DOHH2 (cell line): ENCODE results near the gene UBR2.

Source experiments
- H3F3A ChIP-seq: fragments of 200-600 bp; sonication (generic), shearing (Covaris generic); 2 replicates; pipeline ENCODE4 v1.6.0; 2016; ENCODE audit warnings: antibody characterized with exemption, mild to moderate bottlenecking; ENCODE audit not compliant: control insufficient read depth, insufficient read depth
- H3K27ac ChIP-seq: fragments of 200-600 bp; sonication (generic); 2 replicates; pipeline ENCODE4 v1.5.1; 2014; ENCODE audit warnings: low read depth, mild to moderate bottlenecking, low read length, moderate library complexity
- H3K27me3 ChIP-seq: fragments of 200-600 bp; sonication (generic); 2 replicates; pipeline ENCODE4 v1.6.1; 2014; ENCODE audit warnings: mild to moderate bottlenecking, low read length, mixed read lengths; ENCODE audit not compliant: control insufficient read depth
- H3K36me3 ChIP-seq: fragments of 200-600 bp; sonication (generic); 2 replicates; pipeline ENCODE4 v1.6.1; 2014; ENCODE audit warnings: mild to moderate bottlenecking, low read length, moderate library complexity, mixed read lengths; ENCODE audit not compliant: control insufficient read depth
- H3K4me1 ChIP-seq: fragments of 200-600 bp; sonication (generic); 2 replicates; pipeline ENCODE4 v1.6.1; 2014; ENCODE audit warnings: mild to moderate bottlenecking, low read length, mixed read lengths; ENCODE audit not compliant: control insufficient read depth
- H3K4me2 ChIP-seq: fragments of 200-600 bp; sonication (generic); 2 replicates; pipeline ENCODE4 v1.6.0; 2014; ENCODE audit warnings: mild to moderate bottlenecking, low read length, moderate library complexity
- H3K4me3 ChIP-seq: fragments of 200-600 bp; sonication (generic); 2 replicates; pipeline ENCODE4 v1.5.1; 2014; ENCODE audit warnings: mild to moderate bottlenecking, low read length, mixed read lengths
- H3K79me2 ChIP-seq: fragments of 200-600 bp; sonication (generic); 2 replicates; pipeline ENCODE4 v1.6.1; 2014; ENCODE audit warnings: mild to moderate bottlenecking, low read length, mixed read lengths; ENCODE audit not compliant: control insufficient read depth
- H3K9me2 ChIP-seq: fragments of 200-600 bp; sonication (generic); replicated peaks from 2 replicates; pipeline ENCODE4 v1.6.1; 2014; ENCODE audit warnings: mild to moderate bottlenecking, low read length, mixed read lengths; ENCODE audit not compliant: control insufficient read depth
- H3K9me3 ChIP-seq: fragments of 200-600 bp; sonication (generic); 2 replicates; pipeline ENCODE4 v1.6.1; 2014; ENCODE audit warnings: antibody characterized with exemption, low read length, mixed read lengths; ENCODE audit not compliant: control insufficient read depth, insufficient read depth
- H4K20me1 ChIP-seq: fragments of 200-600 bp; sonication (generic); 2 replicates; pipeline ENCODE4 v1.6.0; 2014; ENCODE audit warnings: low read depth, mild to moderate bottlenecking, antibody characterized with exemption, low read length, moderate library complexity; ENCODE audit not compliant: control insufficient read depth, insufficient read depth
- EZH2phosphoT487 ChIP-seq: fragments of 200-600 bp; sonication (generic); IDR thresholded peaks from 2 replicates; pipeline ENCODE4 v1.6.1; 2017; ENCODE audit warnings: borderline replicate concordance, mild to moderate bottlenecking, antibody characterized with exemption, low read length, moderate library complexity, mixed read lengths
- TF ChIP-seq, protein P1 (sequence below): fragments of 200-600 bp; sonication (generic); IDR thresholded peaks from one replicate; pipeline ENCODE4 v1.5.1; 2014; ENCODE audit warnings: antibody characterized with exemption, mild to moderate bottlenecking, low read depth, low read length; ENCODE audit not compliant: poor library complexity, severe bottlenecking

The UBR2 gene

DNA sequence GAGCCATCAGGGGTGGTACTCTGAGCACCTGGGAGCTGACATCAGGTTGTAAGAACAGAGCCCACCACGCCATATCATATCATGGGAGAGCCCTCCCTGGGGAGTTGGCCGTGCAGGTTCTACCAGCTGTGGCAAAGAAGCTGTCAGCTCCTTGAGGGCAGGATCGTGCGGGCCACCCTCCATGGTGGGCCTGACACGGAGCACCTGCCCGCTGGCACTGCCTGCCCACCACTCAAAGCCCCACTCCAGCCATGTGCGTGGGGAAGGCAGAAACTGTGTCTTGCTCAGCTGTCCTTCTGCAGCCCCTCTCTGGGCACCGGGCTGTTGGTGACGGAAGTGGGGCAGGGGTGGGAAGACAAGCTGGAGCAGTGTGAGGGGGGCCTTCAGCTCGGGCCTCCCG is 144.3 kb downstream of the UBR2 start:
- Histone ChIP-seq H3K79me2 (no peaks in the 10 kb centered on the region), H3F3A (no peaks in the 10 kb centered on the region), H3K36me3 (no peaks in the 10 kb centered on the region), H3K4me3 (no peak overlapping the region), H3K4me1 (no peaks in the 10 kb centered on the region), H3K9me3 (0 out of 2 replicates have a peak, but pooled peaks cover 5% of the 10 kb centered on the region), H3K27me3 (no peaks in the 10 kb centered on the region), H3K27ac (no peak overlapping the region), H3K4me2 (no peak overlapping the region), H3K9me2 (no peaks in the 10 kb centered on the region), H4K20me1 (no peaks in the 10 kb centered on the region)
- no peak for TF ChIP-seq EZH2phosphoT487
- TF ChIP-seq, protein P1, sequence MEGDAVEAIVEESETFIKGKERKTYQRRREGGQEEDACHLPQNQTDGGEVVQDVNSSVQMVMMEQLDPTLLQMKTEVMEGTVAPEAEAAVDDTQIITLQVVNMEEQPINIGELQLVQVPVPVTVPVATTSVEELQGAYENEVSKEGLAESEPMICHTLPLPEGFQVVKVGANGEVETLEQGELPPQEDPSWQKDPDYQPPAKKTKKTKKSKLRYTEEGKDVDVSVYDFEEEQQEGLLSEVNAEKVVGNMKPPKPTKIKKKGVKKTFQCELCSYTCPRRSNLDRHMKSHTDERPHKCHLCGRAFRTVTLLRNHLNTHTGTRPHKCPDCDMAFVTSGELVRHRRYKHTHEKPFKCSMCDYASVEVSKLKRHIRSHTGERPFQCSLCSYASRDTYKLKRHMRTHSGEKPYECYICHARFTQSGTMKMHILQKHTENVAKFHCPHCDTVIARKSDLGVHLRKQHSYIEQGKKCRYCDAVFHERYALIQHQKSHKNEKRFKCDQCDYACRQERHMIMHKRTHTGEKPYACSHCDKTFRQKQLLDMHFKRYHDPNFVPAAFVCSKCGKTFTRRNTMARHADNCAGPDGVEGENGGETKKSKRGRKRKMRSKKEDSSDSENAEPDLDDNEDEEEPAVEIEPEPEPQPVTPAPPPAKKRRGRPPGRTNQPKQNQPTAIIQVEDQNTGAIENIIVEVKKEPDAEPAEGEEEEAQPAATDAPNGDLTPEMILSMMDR, result no peak

DNA sequence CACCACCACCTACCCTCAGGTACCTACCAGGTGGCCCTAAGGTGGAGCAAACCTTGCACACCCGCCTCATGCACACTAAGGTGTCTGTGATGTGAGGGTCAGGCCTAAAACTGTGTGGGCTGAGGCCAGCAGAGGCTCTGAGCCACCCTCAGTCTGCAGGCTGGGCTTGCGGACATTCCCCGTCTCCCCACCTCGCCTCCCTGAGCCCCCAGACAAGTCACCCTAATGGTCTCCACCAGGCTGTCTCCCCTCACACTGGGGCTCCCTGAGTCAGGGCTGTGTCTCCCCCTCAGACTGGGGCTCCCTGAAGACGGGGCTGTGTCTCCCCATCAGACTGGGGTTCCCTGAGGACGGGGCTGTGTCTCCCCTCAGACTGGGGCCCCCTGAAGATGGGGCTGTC is 146.0 kb downstream of the UBR2 start:
- H3K27ac ChIP-seq, result no peak overlapping the region
- H3K4me2 ChIP-seq, result no peak overlapping the region
- no peaks in the 10 kb centered on the region for H4K20me1 ChIP-seq
- H3K9me3 ChIP-seq, result 0 out of 2 replicates have a peak, but pooled peaks cover 5% of the 10 kb centered on the region
- no peak overlapping the region for H3K4me3 ChIP-seq
- no peaks in the 10 kb centered on the region for H3K27me3 ChIP-seq
- H3K9me2 ChIP-seq, result no peaks in the 10 kb centered on the region
- no peaks in the 10 kb centered on the region for H3F3A ChIP-seq
- H3K36me3 ChIP-seq, result no peaks in the 10 kb centered on the region
- TF ChIP-seq EZH2phosphoT487, result no peak
- TF ChIP-seq, protein P1, result no peak
- peaks cover 4% of the 10 kb centered on the region; the same call in 1 of the 2 replicates for H3K4me1 ChIP-seq
- no peaks in the 10 kb centered on the region for H3K79me2 ChIP-seq

DNA sequence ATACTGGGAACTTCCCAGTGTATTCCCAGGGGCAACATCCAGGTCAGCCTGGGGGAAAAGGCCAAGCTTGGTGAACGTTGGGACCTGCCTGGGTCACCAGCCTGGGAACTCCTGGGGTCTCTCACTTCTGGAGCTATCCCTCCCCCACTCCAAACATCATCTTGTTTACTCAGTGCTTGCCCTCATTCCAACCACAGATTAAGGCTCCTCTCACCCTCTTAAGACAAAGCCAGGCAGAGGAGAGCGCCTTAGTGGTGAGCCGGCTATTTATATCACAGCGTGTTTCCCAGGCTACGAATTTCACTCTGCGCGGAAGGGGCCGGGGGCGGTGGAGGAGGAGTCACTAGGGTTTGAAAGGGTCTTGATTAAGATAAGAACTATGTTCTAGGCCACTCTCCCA is 146.5 kb downstream of the UBR2 start:
- Histone ChIP-seq H4K20me1 (no peaks in the 10 kb centered on the region), H3K4me1 (peaks cover 4% of the 10 kb centered on the region; the same call in 1 of the 2 replicates), H3F3A (no peaks in the 10 kb centered on the region), H3K9me2 (no peaks in the 10 kb centered on the region), H3K27me3 (no peaks in the 10 kb centered on the region), H3K4me3 (no peak overlapping the region), H3K27ac (no peak overlapping the region), H3K36me3 (no peaks in the 10 kb centered on the region), H3K79me2 (no peaks in the 10 kb centered on the region), H3K9me3 (0 out of 2 replicates have a peak, but pooled peaks cover 5% of the 10 kb centered on the region), H3K4me2 (no peak overlapping the region)
- no peak for TF ChIP-seq EZH2phosphoT487
- TF ChIP-seq, protein P1, result no peak
